Measurements from ENCODE around the gene HMGCL.

HMGCL gene

DNA sequence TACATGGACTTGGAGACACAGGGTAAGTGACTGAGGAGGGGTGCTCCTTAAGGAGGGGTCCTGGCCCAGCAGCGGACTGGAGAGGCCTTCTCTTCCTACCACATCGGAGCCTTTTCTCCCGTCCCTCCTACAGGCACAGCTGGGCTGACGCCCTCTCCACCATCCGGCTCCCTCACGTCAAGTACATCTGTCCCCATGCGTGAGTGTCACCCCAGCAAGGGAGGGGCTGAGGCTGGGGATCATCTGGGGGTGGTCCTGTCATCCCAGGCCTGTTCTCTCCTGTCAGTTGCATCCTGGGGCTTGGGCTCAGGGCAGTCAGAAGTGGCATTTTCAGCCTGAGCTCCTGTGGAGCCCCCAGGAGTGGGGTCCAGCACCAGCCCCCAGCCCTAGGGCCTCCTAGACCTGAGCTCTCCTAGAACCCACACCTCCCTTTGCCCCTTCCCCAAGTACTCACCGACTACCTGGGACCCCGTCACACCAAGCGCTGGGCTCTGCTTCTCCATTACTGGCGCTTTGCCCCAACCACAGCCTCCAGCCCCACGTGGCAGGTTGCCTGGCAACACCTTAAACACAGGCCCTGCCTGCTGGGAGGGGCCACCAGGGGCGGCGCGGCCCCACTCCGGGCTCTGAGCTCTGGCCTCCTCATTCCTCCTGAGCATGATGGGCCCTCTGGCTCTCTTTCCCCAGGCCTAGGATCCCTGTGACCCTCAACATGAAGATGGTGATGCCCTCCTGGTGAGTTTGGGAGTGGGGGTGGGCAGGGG lies 32.0 kb downstream of the HMGCL start (continued):
- TF ChIP-seq, protein P1, sequence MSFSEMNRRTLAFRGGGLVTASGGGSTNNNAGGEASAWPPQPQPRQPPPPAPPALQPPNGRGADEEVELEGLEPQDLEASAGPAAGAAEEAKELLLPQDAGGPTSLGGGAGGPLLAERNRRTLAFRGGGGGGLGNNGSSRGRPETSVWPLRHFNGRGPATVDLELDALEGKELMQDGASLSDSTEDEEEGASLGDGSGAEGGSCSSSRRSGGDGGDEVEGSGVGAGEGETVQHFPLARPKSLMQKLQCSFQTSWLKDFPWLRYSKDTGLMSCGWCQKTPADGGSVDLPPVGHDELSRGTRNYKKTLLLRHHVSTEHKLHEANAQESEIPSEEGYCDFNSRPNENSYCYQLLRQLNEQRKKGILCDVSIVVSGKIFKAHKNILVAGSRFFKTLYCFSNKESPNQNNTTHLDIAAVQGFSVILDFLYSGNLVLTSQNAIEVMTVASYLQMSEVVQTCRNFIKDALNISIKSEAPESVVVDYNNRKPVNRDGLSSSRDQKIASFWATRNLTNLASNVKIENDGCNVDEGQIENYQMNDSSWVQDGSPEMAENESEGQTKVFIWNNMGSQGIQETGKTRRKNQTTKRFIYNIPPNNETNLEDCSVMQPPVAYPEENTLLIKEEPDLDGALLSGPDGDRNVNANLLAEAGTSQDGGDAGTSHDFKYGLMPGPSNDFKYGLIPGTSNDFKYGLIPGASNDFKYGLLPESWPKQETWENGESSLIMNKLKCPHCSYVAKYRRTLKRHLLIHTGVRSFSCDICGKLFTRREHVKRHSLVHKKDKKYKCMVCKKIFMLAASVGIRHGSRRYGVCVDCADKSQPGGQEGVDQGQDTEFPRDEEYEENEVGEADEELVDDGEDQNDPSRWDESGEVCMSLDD (tag by site-specific recombination; IDR thresholded peaks at IDR 0.05): no peak
- TF ChIP-seq HOXA7 (CRISPR knock-in tag; IDR thresholded peaks at IDR 0.05; ENCODE audit: borderline replicate concordance) (no peak), KLF9 (tag by site-specific recombination; IDR thresholded peaks at IDR 0.05; ENCODE audit: low read depth) (no peak; the same call in 1 of the 2 replicates)

DNA sequence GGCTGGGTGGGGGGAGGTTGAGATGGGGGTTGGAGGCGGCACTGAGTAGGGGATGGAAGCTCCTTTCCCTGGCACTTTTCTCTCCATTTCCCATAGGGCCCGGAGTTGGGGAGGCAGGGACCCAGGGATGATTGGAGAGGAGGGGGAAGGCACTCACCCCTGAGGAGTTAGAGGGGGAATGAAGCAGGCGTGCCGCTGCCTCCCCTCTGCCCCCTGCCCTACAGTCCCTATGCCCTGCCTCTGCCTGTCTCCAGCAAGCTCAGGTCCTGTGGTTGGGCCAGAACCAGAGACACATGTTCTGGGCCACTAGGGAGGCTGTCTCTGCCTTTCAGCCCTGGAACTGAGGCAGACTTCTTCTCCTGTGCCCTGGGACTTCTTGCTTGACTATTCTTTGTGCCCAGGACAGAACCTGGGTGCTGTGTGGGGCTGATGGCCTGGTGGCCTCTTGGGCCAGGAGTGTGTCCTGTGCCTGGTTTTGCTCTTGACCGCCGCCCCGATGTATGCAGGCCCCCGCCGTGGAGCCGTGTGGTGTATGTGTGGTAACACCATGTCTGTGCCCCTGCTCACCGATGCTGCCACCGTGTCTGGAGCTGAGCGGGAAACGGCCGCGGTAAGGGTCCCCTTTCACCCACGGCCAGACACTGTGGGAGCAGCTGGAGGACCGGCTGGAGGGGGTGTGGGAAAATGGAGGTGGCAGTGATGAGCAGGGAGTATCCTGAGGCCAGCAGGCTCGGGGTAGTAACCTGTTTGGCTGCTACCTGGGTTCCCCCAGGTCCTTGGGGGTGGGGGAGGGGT lies 32.9 kb downstream of the HMGCL start:
- Histone ChIP-seq H3K4me3 (ENCODE audit: low read depth, low read length) (peak overlapping the region; percentile 73), H3K9me3 (ENCODE audit: control insufficient read depth, insufficient read depth, low read depth, low read length) (no peaks in the 10 kb centered on the region), H3K4me1 (ENCODE audit: control insufficient read depth, insufficient read depth, low read length) (peaks cover 9% of the 10 kb centered on the region; the same call in 1 of the 2 replicates), H3K27ac (ENCODE audit: extremely low read depth, low read depth, low read length) (no peak overlapping the region), H3K36me3 (ENCODE audit: control insufficient read depth in 2 of 2, insufficient read depth in 1 of 2, low read length in 2 of 2) (peaks cover 0 to 68% of the 10 kb centered on the region in 2 experiments; a peak in 2 of 3 replicates)
- ChIA-PET CTCF (interaction anchor here (0.6 to 1.5 kb wide), 4 partner anchors 10 to 137 kb away, joined by 3 to 7 read pairs (median 4); no protein-coding TSS in a partner anchor), POLR2A (interaction anchor here (0.6 to 8.9 kb wide), 4 partner anchors 8 to 101 kb away, joined by 3 to 101 read pairs (median 24); partner anchors contain the start of genes GALE, PITHD1 and RPL11)
- no peak for TF ChIP-seq ZNF670 (tag by site-specific recombination; IDR thresholded peaks at IDR 0.05; ENCODE audit: low read depth)
- TF ChIP-seq, protein P2, sequence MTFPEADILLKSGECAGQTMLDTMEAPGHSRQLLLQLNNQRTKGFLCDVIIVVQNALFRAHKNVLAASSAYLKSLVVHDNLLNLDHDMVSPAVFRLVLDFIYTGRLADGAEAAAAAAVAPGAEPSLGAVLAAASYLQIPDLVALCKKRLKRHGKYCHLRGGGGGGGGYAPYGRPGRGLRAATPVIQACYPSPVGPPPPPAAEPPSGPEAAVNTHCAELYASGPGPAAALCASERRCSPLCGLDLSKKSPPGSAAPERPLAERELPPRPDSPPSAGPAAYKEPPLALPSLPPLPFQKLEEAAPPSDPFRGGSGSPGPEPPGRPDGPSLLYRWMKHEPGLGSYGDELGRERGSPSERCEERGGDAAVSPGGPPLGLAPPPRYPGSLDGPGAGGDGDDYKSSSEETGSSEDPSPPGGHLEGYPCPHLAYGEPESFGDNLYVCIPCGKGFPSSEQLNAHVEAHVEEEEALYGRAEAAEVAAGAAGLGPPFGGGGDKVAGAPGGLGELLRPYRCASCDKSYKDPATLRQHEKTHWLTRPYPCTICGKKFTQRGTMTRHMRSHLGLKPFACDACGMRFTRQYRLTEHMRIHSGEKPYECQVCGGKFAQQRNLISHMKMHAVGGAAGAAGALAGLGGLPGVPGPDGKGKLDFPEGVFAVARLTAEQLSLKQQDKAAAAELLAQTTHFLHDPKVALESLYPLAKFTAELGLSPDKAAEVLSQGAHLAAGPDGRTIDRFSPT (tag by site-specific recombination; IDR thresholded peaks at IDR 0.05): 0 out of 2 replicates have a peak, but pooled peaks have one; percentile 17
- TF ChIP-seq, protein P3, sequence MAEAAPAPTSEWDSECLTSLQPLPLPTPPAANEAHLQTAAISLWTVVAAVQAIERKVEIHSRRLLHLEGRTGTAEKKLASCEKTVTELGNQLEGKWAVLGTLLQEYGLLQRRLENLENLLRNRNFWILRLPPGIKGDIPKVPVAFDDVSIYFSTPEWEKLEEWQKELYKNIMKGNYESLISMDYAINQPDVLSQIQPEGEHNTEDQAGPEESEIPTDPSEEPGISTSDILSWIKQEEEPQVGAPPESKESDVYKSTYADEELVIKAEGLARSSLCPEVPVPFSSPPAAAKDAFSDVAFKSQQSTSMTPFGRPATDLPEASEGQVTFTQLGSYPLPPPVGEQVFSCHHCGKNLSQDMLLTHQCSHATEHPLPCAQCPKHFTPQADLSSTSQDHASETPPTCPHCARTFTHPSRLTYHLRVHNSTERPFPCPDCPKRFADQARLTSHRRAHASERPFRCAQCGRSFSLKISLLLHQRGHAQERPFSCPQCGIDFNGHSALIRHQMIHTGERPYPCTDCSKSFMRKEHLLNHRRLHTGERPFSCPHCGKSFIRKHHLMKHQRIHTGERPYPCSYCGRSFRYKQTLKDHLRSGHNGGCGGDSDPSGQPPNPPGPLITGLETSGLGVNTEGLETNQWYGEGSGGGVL (tag by site-specific recombination; IDR thresholded peaks at IDR 0.05): peak; percentile 88

DNA sequence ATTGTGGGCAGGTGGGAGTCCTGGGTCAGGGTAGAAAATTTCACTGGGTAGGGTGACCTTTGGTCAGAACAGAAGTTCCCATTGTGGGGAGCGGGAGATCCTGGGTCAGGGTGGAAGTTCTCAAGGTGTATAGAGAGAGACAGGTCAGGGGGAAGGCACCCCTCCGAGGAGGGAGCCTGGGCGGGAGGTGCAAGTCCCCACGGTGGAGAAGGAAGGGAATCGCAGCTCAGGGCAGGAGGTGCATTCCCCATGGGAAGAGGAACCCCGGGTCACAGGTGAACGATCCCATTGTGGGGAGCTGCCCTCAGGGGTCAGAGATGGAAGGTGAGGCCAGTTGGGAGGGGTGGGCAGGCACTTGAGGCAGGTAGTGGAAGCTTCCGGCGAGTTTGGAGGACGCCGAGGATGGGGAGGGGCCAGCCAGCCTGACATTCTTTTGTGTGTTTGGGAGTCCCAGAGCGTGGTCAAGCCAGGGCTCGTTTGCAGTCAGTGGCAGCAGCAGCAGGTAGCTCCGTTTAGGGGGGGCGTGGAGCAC lies 33.6 kb downstream of the HMGCL start:
- peak overlapping the region; percentile 20; the same call in 1 of the 2 replicates for H3K27ac ChIP-seq (ENCODE audit: extremely low read depth, low read depth, low read length)
- ChIA-PET CTCF (interaction anchor here (0.6 to 1.5 kb wide), 6 partner anchors 11 to 374 kb away, joined by 3 to 7 read pairs (median 4); no protein-coding TSS in a partner anchor), POLR2A (interaction anchor here (0.6 to 8.9 kb wide), 5 partner anchors 9 to 100 kb away, joined by 3 to 101 read pairs (median 6); partner anchors contain the start of genes GALE, PITHD1 and RPL11)
- peaks cover 4 to 68% of the 10 kb centered on the region in 2 experiments for H3K36me3 ChIP-seq (ENCODE audit: control insufficient read depth in 2 of 2, insufficient read depth in 1 of 2, low read length in 2 of 2)
- H3K9me3 ChIP-seq (ENCODE audit: control insufficient read depth, insufficient read depth, low read depth, low read length): no peaks in the 10 kb centered on the region
- peaks cover 9% of the 10 kb centered on the region; the same call in 1 of the 2 replicates for H3K4me1 ChIP-seq (ENCODE audit: control insufficient read depth, insufficient read depth, low read length)
- peak overlapping the region; percentile 73 for H3K4me3 ChIP-seq (ENCODE audit: low read depth, low read length)
- no peak for TF ChIP-seq ZNF529 (tag by site-specific recombination; IDR thresholded peaks at IDR 0.05; ENCODE audit: insufficient replicate concordance)
- TF ChIP-seq, protein P4, sequence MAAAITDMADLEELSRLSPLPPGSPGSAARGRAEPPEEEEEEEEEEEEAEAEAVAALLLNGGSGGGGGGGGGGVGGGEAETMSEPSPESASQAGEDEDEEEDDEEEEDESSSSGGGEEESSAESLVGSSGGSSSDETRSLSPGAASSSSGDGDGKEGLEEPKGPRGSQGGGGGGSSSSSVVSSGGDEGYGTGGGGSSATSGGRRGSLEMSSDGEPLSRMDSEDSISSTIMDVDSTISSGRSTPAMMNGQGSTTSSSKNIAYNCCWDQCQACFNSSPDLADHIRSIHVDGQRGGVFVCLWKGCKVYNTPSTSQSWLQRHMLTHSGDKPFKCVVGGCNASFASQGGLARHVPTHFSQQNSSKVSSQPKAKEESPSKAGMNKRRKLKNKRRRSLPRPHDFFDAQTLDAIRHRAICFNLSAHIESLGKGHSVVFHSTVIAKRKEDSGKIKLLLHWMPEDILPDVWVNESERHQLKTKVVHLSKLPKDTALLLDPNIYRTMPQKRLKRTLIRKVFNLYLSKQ (tag by site-specific recombination; IDR thresholded peaks at IDR 0.05; ENCODE audit: borderline replicate concordance): no peak
- TF ChIP-seq ZNF600 (tag by site-specific recombination; IDR thresholded peaks at IDR 0.05): peak; percentile 77
- TF ChIP-seq ZNF830 (tag by site-specific recombination; IDR thresholded peaks at IDR 0.05; ENCODE audit: low read depth): no peak
- TF ChIP-seq, protein P5, sequence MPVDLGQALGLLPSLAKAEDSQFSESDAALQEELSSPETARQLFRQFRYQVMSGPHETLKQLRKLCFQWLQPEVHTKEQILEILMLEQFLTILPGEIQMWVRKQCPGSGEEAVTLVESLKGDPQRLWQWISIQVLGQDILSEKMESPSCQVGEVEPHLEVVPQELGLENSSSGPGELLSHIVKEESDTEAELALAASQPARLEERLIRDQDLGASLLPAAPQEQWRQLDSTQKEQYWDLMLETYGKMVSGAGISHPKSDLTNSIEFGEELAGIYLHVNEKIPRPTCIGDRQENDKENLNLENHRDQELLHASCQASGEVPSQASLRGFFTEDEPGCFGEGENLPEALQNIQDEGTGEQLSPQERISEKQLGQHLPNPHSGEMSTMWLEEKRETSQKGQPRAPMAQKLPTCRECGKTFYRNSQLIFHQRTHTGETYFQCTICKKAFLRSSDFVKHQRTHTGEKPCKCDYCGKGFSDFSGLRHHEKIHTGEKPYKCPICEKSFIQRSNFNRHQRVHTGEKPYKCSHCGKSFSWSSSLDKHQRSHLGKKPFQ (tag by site-specific recombination; IDR thresholded peaks at IDR 0.05): no peak
- TF ChIP-seq, protein P6, sequence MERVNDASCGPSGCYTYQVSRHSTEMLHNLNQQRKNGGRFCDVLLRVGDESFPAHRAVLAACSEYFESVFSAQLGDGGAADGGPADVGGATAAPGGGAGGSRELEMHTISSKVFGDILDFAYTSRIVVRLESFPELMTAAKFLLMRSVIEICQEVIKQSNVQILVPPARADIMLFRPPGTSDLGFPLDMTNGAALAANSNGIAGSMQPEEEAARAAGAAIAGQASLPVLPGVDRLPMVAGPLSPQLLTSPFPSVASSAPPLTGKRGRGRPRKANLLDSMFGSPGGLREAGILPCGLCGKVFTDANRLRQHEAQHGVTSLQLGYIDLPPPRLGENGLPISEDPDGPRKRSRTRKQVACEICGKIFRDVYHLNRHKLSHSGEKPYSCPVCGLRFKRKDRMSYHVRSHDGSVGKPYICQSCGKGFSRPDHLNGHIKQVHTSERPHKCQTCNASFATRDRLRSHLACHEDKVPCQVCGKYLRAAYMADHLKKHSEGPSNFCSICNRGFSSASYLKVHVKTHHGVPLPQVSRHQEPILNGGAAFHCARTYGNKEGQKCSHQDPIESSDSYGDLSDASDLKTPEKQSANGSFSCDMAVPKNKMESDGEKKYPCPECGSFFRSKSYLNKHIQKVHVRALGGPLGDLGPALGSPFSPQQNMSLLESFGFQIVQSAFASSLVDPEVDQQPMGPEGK (tag by site-specific recombination; IDR thresholded peaks at IDR 0.05): peak; percentile 58
- TF ChIP-seq GLIS2 (tag by site-specific recombination; IDR thresholded peaks at IDR 0.05): peak; percentile 31
- TF ChIP-seq ZNF121 (tag by site-specific recombination; IDR thresholded peaks at IDR 0.05): no peak
- TF ChIP-seq ZNF548 (tag by site-specific recombination; IDR thresholded peaks at IDR 0.05): no peak
- TF ChIP-seq ZSCAN23 (tag by site-specific recombination; IDR thresholded peaks at IDR 0.05): no peak

All from HEK293 (cell line).